ENCODE data around the gene PIK3CG.

PIK3CG gene

GRCh38 chr7:106901828-106902441, 36.9 kb downstream of the PIK3CG start:
- Histone ChIP-seq H3K36me3 (peaks cover 40% of the 10 kb centered on the region), H3K27ac (peak overlapping the region; percentile 73), H3K27me3 (no peaks in the 10 kb centered on the region), H3K4me1 (ENCODE audit: control insufficient read depth in 1 of 2, insufficient read depth in 1 of 2, low read depth in 1 of 2, low read length in 1 of 2) (peaks cover 19 to 29% of the 10 kb centered on the region in 2 experiments), H3K9me3 (no peaks in the 10 kb centered on the region), H3K4me3 (ENCODE audit: low read depth in 1 of 2, low read length in 1 of 2) (no peak overlapping the region)
- TF ChIP-seq, protein P1, sequence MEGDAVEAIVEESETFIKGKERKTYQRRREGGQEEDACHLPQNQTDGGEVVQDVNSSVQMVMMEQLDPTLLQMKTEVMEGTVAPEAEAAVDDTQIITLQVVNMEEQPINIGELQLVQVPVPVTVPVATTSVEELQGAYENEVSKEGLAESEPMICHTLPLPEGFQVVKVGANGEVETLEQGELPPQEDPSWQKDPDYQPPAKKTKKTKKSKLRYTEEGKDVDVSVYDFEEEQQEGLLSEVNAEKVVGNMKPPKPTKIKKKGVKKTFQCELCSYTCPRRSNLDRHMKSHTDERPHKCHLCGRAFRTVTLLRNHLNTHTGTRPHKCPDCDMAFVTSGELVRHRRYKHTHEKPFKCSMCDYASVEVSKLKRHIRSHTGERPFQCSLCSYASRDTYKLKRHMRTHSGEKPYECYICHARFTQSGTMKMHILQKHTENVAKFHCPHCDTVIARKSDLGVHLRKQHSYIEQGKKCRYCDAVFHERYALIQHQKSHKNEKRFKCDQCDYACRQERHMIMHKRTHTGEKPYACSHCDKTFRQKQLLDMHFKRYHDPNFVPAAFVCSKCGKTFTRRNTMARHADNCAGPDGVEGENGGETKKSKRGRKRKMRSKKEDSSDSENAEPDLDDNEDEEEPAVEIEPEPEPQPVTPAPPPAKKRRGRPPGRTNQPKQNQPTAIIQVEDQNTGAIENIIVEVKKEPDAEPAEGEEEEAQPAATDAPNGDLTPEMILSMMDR (IDR thresholded peaks at IDR 0.05), result no peak

GRCh38 chr7:106905734-106906133, 40.7 kb downstream of the PIK3CG start:
- peaks cover 55% of the 10 kb centered on the region for H3K36me3 ChIP-seq
- no peak overlapping the region for H3K4me3 ChIP-seq (ENCODE audit: low read depth in 1 of 2, low read length in 1 of 2)
- H3K9me3 ChIP-seq, result no peaks in the 10 kb centered on the region
- H3K27ac ChIP-seq, result peak overlapping the region; percentile 22
- TF ChIP-seq, protein P1 (IDR thresholded peaks at IDR 0.05), result no peak
- H3K27me3 ChIP-seq, result no peaks in the 10 kb centered on the region
- H3K4me1 ChIP-seq (ENCODE audit: control insufficient read depth in 1 of 2, insufficient read depth in 1 of 2, low read depth in 1 of 2, low read length in 1 of 2), result peaks cover 16 to 19% of the 10 kb centered on the region in 2 experiments

GRCh38 chr7:106911959-106912358, 46.9 kb downstream of the PIK3CG start:
- TF ChIP-seq, protein P1 (IDR thresholded peaks at IDR 0.05), result no peak
- H3K27me3 ChIP-seq, result no peaks in the 10 kb centered on the region
- no peaks in the 10 kb centered on the region for H3K9me3 ChIP-seq
- H3K27ac ChIP-seq, result no peak overlapping the region
- peaks cover 36% of the 10 kb centered on the region for H3K36me3 ChIP-seq
- H3K4me3 ChIP-seq (ENCODE audit: low read depth in 1 of 2, low read length in 1 of 2), result no peak overlapping the region
- no peaks in the 10 kb centered on the region for H3K4me1 ChIP-seq (ENCODE audit: control insufficient read depth in 1 of 2, insufficient read depth in 1 of 2, low read depth in 1 of 2, low read length in 1 of 2)

DNA sequence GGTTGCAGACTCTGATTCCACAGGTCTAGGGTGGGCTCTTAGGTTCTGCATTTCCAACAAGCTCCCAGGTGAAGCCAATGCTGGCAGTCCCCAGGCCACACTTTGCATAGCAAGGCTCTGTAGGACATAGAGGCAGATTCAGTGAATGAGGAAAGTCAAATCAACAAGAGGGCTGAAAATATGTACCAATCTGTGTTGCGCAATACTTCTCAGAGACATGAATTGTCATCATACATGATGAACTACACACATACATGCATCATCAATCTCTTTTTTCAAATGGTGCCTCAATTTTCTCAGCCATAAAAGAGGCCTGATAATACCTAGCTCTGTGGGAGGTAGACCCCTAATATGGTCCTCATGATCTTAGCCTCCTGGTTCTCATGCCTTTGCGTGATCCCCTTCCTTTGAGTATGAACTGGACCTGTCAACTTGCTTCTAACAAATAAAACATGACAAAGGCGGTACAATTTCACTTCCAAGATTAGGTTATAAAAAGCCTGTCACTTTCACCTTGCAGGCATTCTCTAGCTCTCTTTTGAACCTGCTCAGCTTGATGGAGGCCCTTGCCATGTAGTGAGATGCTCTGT, 49.0 kb downstream of the PIK3CG start:
- peaks cover 17% of the 10 kb centered on the region for H3K36me3 ChIP-seq
- no peak overlapping the region for H3K27ac ChIP-seq
- no peaks in the 10 kb centered on the region for H3K9me3 ChIP-seq
- H3K4me3 ChIP-seq (ENCODE audit: low read depth in 1 of 2, low read length in 1 of 2), result no peak overlapping the region
- no peaks in the 10 kb centered on the region for H3K27me3 ChIP-seq
- H3K4me1 ChIP-seq (ENCODE audit: control insufficient read depth in 1 of 2, insufficient read depth in 1 of 2, low read depth in 1 of 2, low read length in 1 of 2), result no peaks in the 10 kb centered on the region
- TF ChIP-seq, protein P1 (IDR thresholded peaks at IDR 0.05), result no peak

DNA sequence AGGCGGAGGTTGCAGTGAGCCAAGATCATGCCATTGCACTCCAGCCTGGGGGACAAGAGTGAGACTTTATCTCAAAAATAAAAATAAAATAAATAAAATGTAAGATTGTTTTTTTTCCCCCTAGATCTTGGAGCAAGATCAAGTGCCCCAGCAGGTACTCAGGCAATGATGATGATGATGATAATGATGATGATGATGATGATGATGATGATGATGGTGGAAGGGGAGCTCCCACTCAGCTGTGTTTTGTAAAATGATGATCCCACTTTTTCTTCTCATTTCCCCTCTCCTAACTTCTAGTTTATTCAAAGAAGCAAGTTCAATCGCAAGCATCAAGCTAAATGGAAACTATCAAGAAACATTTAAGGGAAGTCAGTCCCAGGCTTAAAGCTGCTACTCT, 50.3 kb downstream of the PIK3CG start:
- H3K4me1 ChIP-seq (ENCODE audit: control insufficient read depth in 1 of 2, insufficient read depth in 1 of 2, low read depth in 1 of 2, low read length in 1 of 2), result no peaks in the 10 kb centered on the region

More for the DNA sequence above, 50.3 kb downstream of the PIK3CG start:
- Histone ChIP-seq H3K27me3 (no peaks in the 10 kb centered on the region), H3K9me3 (no peaks in the 10 kb centered on the region), H3K36me3 (peaks cover 11% of the 10 kb centered on the region), H3K27ac (no peak overlapping the region), H3K4me3 (ENCODE audit: low read depth in 1 of 2, low read length in 1 of 2) (no peak overlapping the region)
- TF ChIP-seq, protein P1 (IDR thresholded peaks at IDR 0.05), result no peak

Data from neutrophil (primary cell).